ENCODE data around the gene OR51I1.
A peak's percentile ranks its signal among the peaks of the same experiment; 100 is the strongest.

Gene OR51I1

GRCh38 chr11:5476186-5476819, 35.0 kb upstream of the OR51I1 start:
- peak; percentile 79 for TF ChIP-seq CTCF (IDR thresholded peaks at IDR 0.05; ENCODE audit: borderline replicate concordance, insufficient read depth, low read depth, low read length)
- no peak overlapping the region for H3K4me3 ChIP-seq (ENCODE audit: low read depth, low read length)

GRCh38 chr11:5473921-5474320, 32.6 kb upstream of the OR51I1 start:
- no peak for TF ChIP-seq CTCF (IDR thresholded peaks at IDR 0.05; ENCODE audit: borderline replicate concordance, insufficient read depth, low read depth, low read length)
- H3K4me3 ChIP-seq (ENCODE audit: low read depth, low read length): no peak overlapping the region

- H3K4me3 ChIP-seq (ENCODE audit: low read depth, low read length): no peak overlapping the region
- TF ChIP-seq CTCF (IDR thresholded peaks at IDR 0.05; ENCODE audit: borderline replicate concordance, insufficient read depth, low read depth, low read length): no peak
Observed at GRCh38 chr11:5467527-5467926, 26.2 kb upstream of the OR51I1 start.

- H3K4me3 ChIP-seq (ENCODE audit: low read depth, low read length): no peak overlapping the region
- TF ChIP-seq CTCF (IDR thresholded peaks at IDR 0.05; ENCODE audit: borderline replicate concordance, insufficient read depth, low read depth, low read length): no peak
Observed at GRCh38 chr11:5460983-5461621, 19.8 kb upstream of the OR51I1 start.

GRCh38 chr11:5449432-5449831, 8.1 kb upstream of the OR51I1 start:
- no peak overlapping the region for H3K4me3 ChIP-seq (ENCODE audit: low read depth, low read length)

GRCh38 chr11:5449023-5449422, 7.7 kb upstream of the OR51I1 start, which contains the start of gene OR51I2:
OR51I2 (plus strand) TSS chr11:5449323; CDS start chr11:5453489, 4,166 bp downstream.
- no peak within 1 kb of the TSS for H3K4me3 ChIP-seq (ENCODE audit: low read depth, low read length)
- no peak for TF ChIP-seq CTCF (IDR thresholded peaks at IDR 0.05; ENCODE audit: borderline replicate concordance, insufficient read depth, low read depth, low read length)

More at GRCh38 chr11:5449432-5449831, 8.1 kb upstream of the OR51I1 start:
- TF ChIP-seq CTCF (IDR thresholded peaks at IDR 0.05; ENCODE audit: borderline replicate concordance, insufficient read depth, low read depth, low read length): no peak

GRCh38 chr11:5443835-5444393, 2.6 kb upstream of the OR51I1 start:
- H3K4me3 ChIP-seq (ENCODE audit: low read depth, low read length): no peak overlapping the region
- no peak for TF ChIP-seq CTCF (IDR thresholded peaks at IDR 0.05; ENCODE audit: borderline replicate concordance, insufficient read depth, low read depth, low read length)
